ENCODE results near the gene IGF1R. TPM values are rescaled to one million over a fixed set of nuclear protein-coding genes. Genes with fewer than 3 reads are reported as not detected.
A peak's percentile ranks its signal among the peaks of the same experiment; 100 is the strongest.

Gene IGF1R
- total and polyA plus RNA-seq, 2 experiments from 2014 or later: 10.8 to 42.9 TPM

GRCh38 chr15:98801234-98801561 lies 152.9 kb downstream of the IGF1R start:
- TF ChIP-seq, protein P1, sequence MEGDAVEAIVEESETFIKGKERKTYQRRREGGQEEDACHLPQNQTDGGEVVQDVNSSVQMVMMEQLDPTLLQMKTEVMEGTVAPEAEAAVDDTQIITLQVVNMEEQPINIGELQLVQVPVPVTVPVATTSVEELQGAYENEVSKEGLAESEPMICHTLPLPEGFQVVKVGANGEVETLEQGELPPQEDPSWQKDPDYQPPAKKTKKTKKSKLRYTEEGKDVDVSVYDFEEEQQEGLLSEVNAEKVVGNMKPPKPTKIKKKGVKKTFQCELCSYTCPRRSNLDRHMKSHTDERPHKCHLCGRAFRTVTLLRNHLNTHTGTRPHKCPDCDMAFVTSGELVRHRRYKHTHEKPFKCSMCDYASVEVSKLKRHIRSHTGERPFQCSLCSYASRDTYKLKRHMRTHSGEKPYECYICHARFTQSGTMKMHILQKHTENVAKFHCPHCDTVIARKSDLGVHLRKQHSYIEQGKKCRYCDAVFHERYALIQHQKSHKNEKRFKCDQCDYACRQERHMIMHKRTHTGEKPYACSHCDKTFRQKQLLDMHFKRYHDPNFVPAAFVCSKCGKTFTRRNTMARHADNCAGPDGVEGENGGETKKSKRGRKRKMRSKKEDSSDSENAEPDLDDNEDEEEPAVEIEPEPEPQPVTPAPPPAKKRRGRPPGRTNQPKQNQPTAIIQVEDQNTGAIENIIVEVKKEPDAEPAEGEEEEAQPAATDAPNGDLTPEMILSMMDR (IDR thresholded peaks at IDR 0.05; ENCODE audit: poor library complexity): no peak
- TF ChIP-seq EZH2 (IDR thresholded peaks at IDR 0.05; ENCODE audit: borderline replicate concordance) (no peak), EZH2phosphoT487 (IDR thresholded peaks at IDR 0.05; ENCODE audit: low read depth, severe bottlenecking, unreplicated experiment) (no peak)
- Histone ChIP-seq H2AFZ (no peak overlapping the region), H3K4me1 (ENCODE audit: insufficient read depth) (peaks cover 40% of the 10 kb centered on the region), H3K4me3 (no peak overlapping the region), H3K27me3 (no peaks in the 10 kb centered on the region), H3K9me3 (ENCODE audit: low read depth) (no peaks in the 10 kb centered on the region), H3K27ac (peak overlapping the region; percentile 79), H3K36me3 (replicated peaks; ENCODE audit: insufficient read depth, low read depth) (no peaks in the 10 kb centered on the region), H3K4me2 (peak overlapping the region; percentile 76), H4K20me1 (ENCODE audit: insufficient read depth, poor library complexity, severe bottlenecking) (peaks cover 23% of the 10 kb centered on the region), H3K9me2 (replicated peaks; ENCODE audit: insufficient read depth) (no peaks in the 10 kb centered on the region), H3K79me2 (peaks cover 75% of the 10 kb centered on the region)
- no peak for DNase-seq (ENCODE audit: low spot score)
- WGBS (ENCODE audit: low lambda C conversion rate, missing lambda C conversion rate): 44% methylated on average over 6 of the region's 6 CpGs

- H3K9me2 ChIP-seq (replicated peaks; ENCODE audit: insufficient read depth): no peaks in the 10 kb centered on the region
- peaks cover 23% of the 10 kb centered on the region for H4K20me1 ChIP-seq (ENCODE audit: insufficient read depth, poor library complexity, severe bottlenecking)
- TF ChIP-seq EZH2phosphoT487 (IDR thresholded peaks at IDR 0.05; ENCODE audit: low read depth, severe bottlenecking, unreplicated experiment) (no peak), EZH2 (IDR thresholded peaks at IDR 0.05; ENCODE audit: borderline replicate concordance) (no peak)
- TF ChIP-seq, protein P1 (IDR thresholded peaks at IDR 0.05; ENCODE audit: poor library complexity): no peak
- no peak overlapping the region for H3K4me3 ChIP-seq
- no peak for DNase-seq (ENCODE audit: low spot score)
- H3K9me3 ChIP-seq (ENCODE audit: low read depth): no peaks in the 10 kb centered on the region
- no peaks in the 10 kb centered on the region for H3K27me3 ChIP-seq
- peaks cover 41% of the 10 kb centered on the region for H3K4me1 ChIP-seq (ENCODE audit: insufficient read depth)
- peaks cover 75% of the 10 kb centered on the region for H3K79me2 ChIP-seq
- H3K36me3 ChIP-seq (replicated peaks; ENCODE audit: insufficient read depth, low read depth): no peaks in the 10 kb centered on the region
- peak overlapping the region; percentile 79 for H3K27ac ChIP-seq
- H3K4me2 ChIP-seq: no peak overlapping the region
- no peak overlapping the region for H2AFZ ChIP-seq
- 91% methylated on average over 6 of the region's 6 CpGs for WGBS (ENCODE audit: low lambda C conversion rate, missing lambda C conversion rate)
Observed at GRCh38 chr15:98802187-98802586, 153.8 kb downstream of the IGF1R start.

- WGBS (ENCODE audit: low lambda C conversion rate, missing lambda C conversion rate): 94% methylated on average over 14 of the region's 14 CpGs
- Histone ChIP-seq H3K79me2 (peaks cover 75% of the 10 kb centered on the region), H3K27ac (no peak overlapping the region), H3K9me2 (replicated peaks; ENCODE audit: insufficient read depth) (no peaks in the 10 kb centered on the region), H3K4me2 (no peak overlapping the region), H3K27me3 (no peaks in the 10 kb centered on the region), H3K4me1 (ENCODE audit: insufficient read depth) (peaks cover 41% of the 10 kb centered on the region), H4K20me1 (ENCODE audit: insufficient read depth, poor library complexity, severe bottlenecking) (peaks cover 28% of the 10 kb centered on the region), H3K36me3 (replicated peaks; ENCODE audit: insufficient read depth, low read depth) (no peaks in the 10 kb centered on the region), H3K9me3 (ENCODE audit: low read depth) (no peaks in the 10 kb centered on the region), H3K4me3 (no peak overlapping the region), H2AFZ (no peak overlapping the region)
- TF ChIP-seq, protein P1 (IDR thresholded peaks at IDR 0.05; ENCODE audit: poor library complexity): no peak
- TF ChIP-seq EZH2 (IDR thresholded peaks at IDR 0.05; ENCODE audit: borderline replicate concordance) (no peak), EZH2phosphoT487 (IDR thresholded peaks at IDR 0.05; ENCODE audit: low read depth, severe bottlenecking, unreplicated experiment) (no peak)
- DNase-seq (ENCODE audit: low spot score): no peak
Observed at GRCh38 chr15:98803228-98804056, 155.1 kb downstream of the IGF1R start.
